Esophagus squamous epithelium (tissue), 5 donors: ENCODE data around the gene PWP1. TPM values are rescaled to one million over a fixed set of nuclear protein-coding genes. Genes with fewer than 3 reads are reported as not detected.

Experiments
- DNase-seq: peaks from one replicate; lab custom pipeline; 2025; lab: John Stamatoyannopoulos, UW
- H3K27ac ChIP-seq, 4 donors: fragments of 200-600 bp; sonication (generic); one replicate each; pipeline ENCODE4 v1.5.1; 2016 to 2019; ENCODE audit warnings: mild to moderate bottlenecking in 1 of 4
- H3K27me3 ChIP-seq, 4 donors: fragments of 200-600 bp; sonication (generic); 1 replicate in 3 of 4; 2 replicates in 1 of 4; pipeline versions ENCODE4 v1.5.1 to v1.6.0; 2017 to 2021; ENCODE audit warnings: antibody characterized with exemption in 1 of 4
- H3K36me3 ChIP-seq, 3 donors: fragments of 200-600 bp; sonication (generic); one replicate each; pipeline ENCODE4 v1.5.1; 2016 to 2019
- H3K4me1 ChIP-seq, 3 donors: fragments of 200-600 bp; sonication (generic); one replicate each; pipeline ENCODE4 v1.5.1; 2017 to 2019
- H3K4me3 ChIP-seq, 4 donors: fragments of 200-600 bp; sonication (generic); 1 replicate in 3 of 4; 2 replicates in 1 of 4; pipeline ENCODE4 v1.5.1; 2016 to 2019; ENCODE audit warnings: mild to moderate bottlenecking in 2 of 4, moderate library complexity in 1 of 4
- H3K9me3 ChIP-seq, 3 donors: fragments of 200-600 bp; sonication (generic); one replicate each; pipeline ENCODE4 v1.5.1; 2016 to 2019
- POLR2A ChIP-seq, 4 donors: fragments of 450-650 bp; IDR thresholded peaks; one replicate each; pipeline ENCODE4 v1.6.1; 2017; ENCODE audit warnings: antibody characterized with exemption in 4 of 4, mild to moderate bottlenecking in 4 of 4, moderate library complexity in 3 of 4
- WGBS, 2 donors: methylation state at CpG; one replicate each; pipeline ENCODE4 v1.1.5; 2018; 5-methylcytosine and 5-hydroxymethylcytosine counted together
- intact Hi-C: fragments of 100-400 bp; cut with DNase I; formaldehyde crosslinking; loops from one replicate; pipeline ENCODE4 v1.15.0; 2022
- total RNA-seq, 4 donors: library from RNA; depleted of rRNA; stranded (reverse); fragments of >200 nt; gene quantifications; one replicate each; pipeline ENCODE4 v1.1.0, GENCODE V29; 2016
- TF ChIP-seq, protein P1 (sequence below), 6 experiments: fragments of 450-650 bp in 4 of 6; fragments of 200-600 bp in 2 of 6; sonication (generic) in 2 of 6; IDR thresholded peaks; one replicate each; pipeline ENCODE4 v1.5.1; 2016 to 2019; ENCODE audit warnings: antibody characterized with exemption in 6 of 6, mild to moderate bottlenecking in 4 of 6, moderate library complexity in 4 of 6
- donor health status: DM: yes; HTN: yes; CAD: no.

The PWP1 gene
- total RNA-seq, 4 donors from 2014 or later = 36.9 to 91.0 (median 48.7) TPM

DNA sequence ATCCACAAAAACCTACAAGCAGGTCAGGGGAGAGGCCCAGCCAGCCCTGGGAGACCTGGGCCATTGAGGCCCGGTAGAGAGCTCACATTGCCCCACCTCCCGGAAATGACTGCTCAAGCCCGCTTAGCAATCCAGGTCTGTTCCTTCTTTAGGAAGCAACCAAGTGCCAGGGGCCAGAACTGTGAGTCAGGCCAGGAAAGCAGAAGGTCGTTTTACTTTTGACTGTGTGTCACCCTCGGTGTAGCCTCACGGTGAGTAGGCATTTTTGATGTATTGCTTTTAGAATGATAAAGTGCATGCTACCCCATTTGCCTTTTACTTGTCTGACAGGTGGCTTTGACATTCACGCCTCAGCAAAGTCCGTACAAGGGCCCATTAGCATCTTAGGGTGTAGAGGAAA lies 25.4 kb upstream of the PWP1 start:
- intact Hi-C loops = no loop called here

DNA sequence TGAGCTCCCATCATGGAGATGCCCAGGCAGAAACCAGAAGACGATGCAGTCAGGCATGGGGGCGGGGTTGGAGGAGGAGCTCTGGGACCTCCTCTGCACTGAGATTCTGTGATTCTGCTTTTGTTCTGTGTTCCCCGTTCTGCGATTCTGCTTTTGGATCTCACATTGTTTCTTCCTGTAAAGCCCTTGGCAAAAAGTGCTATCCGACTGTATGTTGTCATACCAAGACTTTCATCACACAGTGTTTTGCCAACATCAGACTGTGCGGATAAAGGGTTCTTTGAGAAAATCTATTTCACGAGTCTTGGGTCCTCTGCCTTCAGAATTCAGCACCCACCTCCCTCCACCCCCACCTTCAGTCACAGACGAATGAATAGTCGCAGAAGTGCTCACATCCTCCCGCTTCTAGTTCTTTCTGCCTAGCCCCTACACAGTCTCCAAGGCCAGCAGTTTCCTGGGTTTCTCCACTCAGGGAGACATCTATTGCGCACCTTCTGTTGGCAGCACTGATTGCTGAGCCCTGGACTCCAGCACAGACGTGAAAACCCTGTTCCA lies 24.7 kb upstream of the PWP1 start:
- DNase-seq = no peak
- no peak for TF ChIP-seq POLR2A (IDR thresholded peaks at IDR 0.05)
- TF ChIP-seq, protein P1, sequence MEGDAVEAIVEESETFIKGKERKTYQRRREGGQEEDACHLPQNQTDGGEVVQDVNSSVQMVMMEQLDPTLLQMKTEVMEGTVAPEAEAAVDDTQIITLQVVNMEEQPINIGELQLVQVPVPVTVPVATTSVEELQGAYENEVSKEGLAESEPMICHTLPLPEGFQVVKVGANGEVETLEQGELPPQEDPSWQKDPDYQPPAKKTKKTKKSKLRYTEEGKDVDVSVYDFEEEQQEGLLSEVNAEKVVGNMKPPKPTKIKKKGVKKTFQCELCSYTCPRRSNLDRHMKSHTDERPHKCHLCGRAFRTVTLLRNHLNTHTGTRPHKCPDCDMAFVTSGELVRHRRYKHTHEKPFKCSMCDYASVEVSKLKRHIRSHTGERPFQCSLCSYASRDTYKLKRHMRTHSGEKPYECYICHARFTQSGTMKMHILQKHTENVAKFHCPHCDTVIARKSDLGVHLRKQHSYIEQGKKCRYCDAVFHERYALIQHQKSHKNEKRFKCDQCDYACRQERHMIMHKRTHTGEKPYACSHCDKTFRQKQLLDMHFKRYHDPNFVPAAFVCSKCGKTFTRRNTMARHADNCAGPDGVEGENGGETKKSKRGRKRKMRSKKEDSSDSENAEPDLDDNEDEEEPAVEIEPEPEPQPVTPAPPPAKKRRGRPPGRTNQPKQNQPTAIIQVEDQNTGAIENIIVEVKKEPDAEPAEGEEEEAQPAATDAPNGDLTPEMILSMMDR (IDR thresholded peaks at IDR 0.05) = no peak
- 78 to 89% methylated on average over 6 to 10 of the region's 12 CpGs for WGBS, 2 donors

More for the DNA sequence above, 25.4 kb upstream of the PWP1 start:
- no peak for DNase-seq
- Histone ChIP-seq H3K9me3 (no peaks in the 10 kb centered on the region), H3K27me3 (peaks cover 0 to 10% (median 0%) of the 10 kb centered on the region in 4 donors), H3K27ac (no peak overlapping the region), H3K4me1 (no peaks in the 10 kb centered on the region), H3K4me3 (no peak overlapping the region), H3K36me3 (peaks cover 0 to 42% (median 0%) of the 10 kb centered on the region in 3 donors)
- 85 to 86% methylated on average over 3 to 8 of the region's 8 CpGs for WGBS, 2 donors
- TF ChIP-seq POLR2A (IDR thresholded peaks at IDR 0.05) = no peak
- TF ChIP-seq, protein P1 (IDR thresholded peaks at IDR 0.05) = no peak

DNA sequence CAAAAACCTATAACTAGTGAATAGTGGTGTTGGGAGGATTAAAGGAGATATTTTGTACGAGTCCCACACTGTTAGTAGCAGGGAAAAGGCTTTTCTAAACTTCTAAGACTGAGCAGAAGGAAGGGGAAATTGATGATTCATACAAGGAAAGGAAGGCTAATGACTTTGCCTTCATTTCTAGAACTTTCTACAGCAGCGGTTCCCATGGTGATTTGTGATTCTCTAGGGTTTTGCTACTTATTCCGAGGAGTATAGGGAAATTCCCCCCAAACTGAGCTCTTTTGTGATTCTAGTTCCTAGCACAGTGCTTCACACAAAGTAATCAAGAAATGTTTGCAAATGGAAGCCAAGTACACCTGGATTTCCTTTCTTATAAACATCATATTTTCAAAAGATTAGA lies 23.8 kb upstream of the PWP1 start:
- no peak overlapping the region for H3K27ac ChIP-seq
- no peak for DNase-seq
- no peaks in the 10 kb centered on the region for H3K4me1 ChIP-seq
- peaks cover 0 to 33% (median 0%) of the 10 kb centered on the region in 3 donors for H3K36me3 ChIP-seq
- 31 to 44% methylated on average over 3 of the region's 3 CpGs for WGBS, 2 donors
- peaks cover 0 to 13% (median 0%) of the 10 kb centered on the region in 4 donors for H3K27me3 ChIP-seq
- no peak overlapping the region for H3K4me3 ChIP-seq
- no peaks in the 10 kb centered on the region for H3K9me3 ChIP-seq
- intact Hi-C loops = no loop called here
- no peak for TF ChIP-seq POLR2A (IDR thresholded peaks at IDR 0.05)
- TF ChIP-seq, protein P1 (IDR thresholded peaks at IDR 0.05) = no peak

More for the DNA sequence above, 24.7 kb upstream of the PWP1 start:
- H3K36me3 ChIP-seq = peaks cover 0 to 38% (median 0%) of the 10 kb centered on the region in 3 donors
- intact Hi-C loops = no loop called here
- H3K9me3 ChIP-seq = no peaks in the 10 kb centered on the region
- peaks cover 0 to 10% (median 0%) of the 10 kb centered on the region in 4 donors for H3K27me3 ChIP-seq
- H3K4me3 ChIP-seq = no peak overlapping the region
- H3K4me1 ChIP-seq = no peaks in the 10 kb centered on the region
- no peak overlapping the region for H3K27ac ChIP-seq

DNA sequence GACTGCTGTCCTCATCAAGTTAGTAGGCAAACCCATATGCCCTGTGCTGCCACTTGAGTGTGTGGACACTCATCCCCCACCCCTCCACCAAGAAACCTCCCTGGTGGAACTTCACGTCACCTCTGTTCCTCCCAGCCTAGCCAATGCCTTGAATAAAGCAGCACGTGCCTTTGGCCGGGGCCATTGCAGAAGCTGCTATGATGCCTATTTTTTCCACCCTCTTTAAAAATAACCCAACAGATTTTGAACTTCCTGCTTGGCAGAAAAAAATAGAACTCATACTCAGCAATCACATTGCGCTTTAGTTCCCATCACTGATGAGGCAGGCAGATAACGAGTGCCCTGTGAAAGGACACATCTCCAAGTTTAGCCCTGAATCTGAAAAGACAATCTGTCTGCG lies 23.1 kb upstream of the PWP1 start:
- Histone ChIP-seq H3K27ac (no peak overlapping the region), H3K36me3 (peaks cover 0 to 27% (median 0%) of the 10 kb centered on the region in 3 donors), H3K4me3 (no peak overlapping the region), H3K27me3 (peaks cover 0 to 13% (median 0%) of the 10 kb centered on the region in 4 donors), H3K9me3 (no peaks in the 10 kb centered on the region), H3K4me1 (no peaks in the 10 kb centered on the region)
- DNase-seq = no peak
- TF ChIP-seq, protein P1 (IDR thresholded peaks at IDR 0.05) = no peak
- TF ChIP-seq POLR2A (IDR thresholded peaks at IDR 0.05) = no peak
- intact Hi-C loops = no loop called here
- 54 to 68% methylated on average over 5 to 6 of the region's 6 CpGs for WGBS, 2 donors

DNA sequence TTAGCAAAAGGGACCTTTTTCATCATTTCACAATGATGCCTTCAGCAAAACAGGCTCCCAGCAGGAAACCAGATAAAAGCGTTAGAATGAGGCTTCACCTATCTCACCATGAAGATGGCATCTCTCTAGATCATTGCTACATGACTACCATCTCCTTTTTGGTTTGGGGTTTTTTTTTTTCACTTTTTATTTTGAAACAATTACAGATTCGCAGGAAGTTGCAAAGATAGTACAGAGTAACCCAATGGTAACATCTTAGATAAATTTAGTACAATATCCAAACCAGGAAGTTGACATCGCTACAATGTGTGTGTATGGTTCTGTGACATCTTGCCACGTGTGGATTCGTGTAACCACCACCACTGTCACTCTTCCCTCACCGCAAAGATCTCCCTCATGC lies 22.3 kb upstream of the PWP1 start:
- Histone ChIP-seq H3K27me3 (peaks cover 0 to 14% (median 0%) of the 10 kb centered on the region in 4 donors), H3K4me3 (no peak overlapping the region), H3K4me1 (no peaks in the 10 kb centered on the region), H3K9me3 (no peaks in the 10 kb centered on the region), H3K36me3 (peaks cover 0 to 19% (median 0%) of the 10 kb centered on the region in 3 donors), H3K27ac (no peak overlapping the region)
- no peak for DNase-seq
- TF ChIP-seq POLR2A (IDR thresholded peaks at IDR 0.05) = no peak
- TF ChIP-seq, protein P1 (IDR thresholded peaks at IDR 0.05) = no peak
- WGBS, 2 donors = 76 to 77% methylated on average over 6 of the region's 6 CpGs
- intact Hi-C loops = no loop called here
